Measurements from ENCODE around the gene ATP9A.

DNA sequence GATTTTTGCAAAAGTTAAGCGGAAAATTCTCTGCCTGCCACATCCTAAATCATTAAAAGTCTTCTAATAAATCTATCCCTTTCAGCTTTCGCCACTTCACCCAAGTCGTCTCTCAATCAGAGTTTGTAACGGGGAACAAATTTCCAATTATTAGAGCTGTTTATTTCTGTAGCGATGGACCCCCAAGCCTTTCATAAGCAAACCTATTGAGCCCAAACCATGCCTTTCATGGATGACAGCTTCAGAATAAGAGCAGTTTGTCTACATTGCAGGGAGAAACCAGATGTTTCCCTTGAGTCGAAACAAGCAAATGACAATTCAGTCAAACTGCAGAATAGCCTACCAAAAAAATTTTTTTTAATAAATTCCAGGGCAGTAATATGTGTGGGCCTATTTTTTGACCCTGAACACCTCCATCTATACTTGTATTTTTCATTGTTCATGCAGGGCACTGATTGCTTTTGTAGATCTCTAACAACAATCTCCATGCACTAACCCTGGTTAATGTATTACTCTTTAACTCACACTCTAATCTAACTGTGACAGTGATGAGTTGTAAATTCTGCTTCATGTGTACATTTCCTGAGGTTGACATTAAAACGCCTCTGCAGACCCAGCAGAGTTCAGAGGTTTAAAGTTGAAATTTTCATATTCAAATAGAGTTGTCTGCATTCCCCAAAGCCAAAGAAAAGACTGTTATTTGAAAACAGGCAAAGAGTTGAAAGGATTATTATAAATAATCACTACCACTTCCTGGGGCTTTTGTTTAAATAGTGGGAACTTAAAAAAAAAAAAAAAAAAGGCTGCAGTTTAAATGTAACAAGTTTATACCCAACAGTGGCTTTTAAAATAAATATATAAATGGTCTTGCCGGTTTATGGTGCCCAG is 64.5 kb downstream of the ATP9A start:
- TF ChIP-seq, protein P1, sequence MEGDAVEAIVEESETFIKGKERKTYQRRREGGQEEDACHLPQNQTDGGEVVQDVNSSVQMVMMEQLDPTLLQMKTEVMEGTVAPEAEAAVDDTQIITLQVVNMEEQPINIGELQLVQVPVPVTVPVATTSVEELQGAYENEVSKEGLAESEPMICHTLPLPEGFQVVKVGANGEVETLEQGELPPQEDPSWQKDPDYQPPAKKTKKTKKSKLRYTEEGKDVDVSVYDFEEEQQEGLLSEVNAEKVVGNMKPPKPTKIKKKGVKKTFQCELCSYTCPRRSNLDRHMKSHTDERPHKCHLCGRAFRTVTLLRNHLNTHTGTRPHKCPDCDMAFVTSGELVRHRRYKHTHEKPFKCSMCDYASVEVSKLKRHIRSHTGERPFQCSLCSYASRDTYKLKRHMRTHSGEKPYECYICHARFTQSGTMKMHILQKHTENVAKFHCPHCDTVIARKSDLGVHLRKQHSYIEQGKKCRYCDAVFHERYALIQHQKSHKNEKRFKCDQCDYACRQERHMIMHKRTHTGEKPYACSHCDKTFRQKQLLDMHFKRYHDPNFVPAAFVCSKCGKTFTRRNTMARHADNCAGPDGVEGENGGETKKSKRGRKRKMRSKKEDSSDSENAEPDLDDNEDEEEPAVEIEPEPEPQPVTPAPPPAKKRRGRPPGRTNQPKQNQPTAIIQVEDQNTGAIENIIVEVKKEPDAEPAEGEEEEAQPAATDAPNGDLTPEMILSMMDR (IDR thresholded peaks at IDR 0.05; ENCODE audit: control extremely low read depth in 1 of 3, insufficient read depth in 1 of 3, low read depth in 1 of 3, low read length in 3 of 3), result no peak
- TF ChIP-seq POLR2AphosphoS5 (IDR thresholded peaks at IDR 0.05; ENCODE audit: low read depth, low read length), result no peak
- no peak for TF ChIP-seq EZH2 (IDR thresholded peaks at IDR 0.05; ENCODE audit: low read depth, low read length, severe bottlenecking)

All from H1 (cell line).